Measurements from ENCODE around the gene RBSN. TPM values are rescaled to one million over a fixed set of nuclear protein-coding genes. Genes with fewer than 3 reads are reported as not detected.

RBSN gene
- total and polyA plus RNA-seq, 2 donors (not counting 1 experiment from before 2014, with no cell fraction given), result 7.1 to 32.6 TPM

- Mint-ChIP-seq H3K27ac (peak overlapping the region; percentile 47), H3K4me1 (peaks cover 4% of the 10 kb centered on the region), H3K9me3 (ENCODE audit: insufficient read depth) (no peaks in the 10 kb centered on the region), H3K4me3 (no peak overlapping the region), H3K27me3 (no peaks in the 10 kb centered on the region)
- Histone ChIP-seq H3K79me2 (ENCODE audit: control insufficient read depth, insufficient read depth, low read length) (no peaks in the 10 kb centered on the region), H4K20me1 (ENCODE audit: control insufficient read depth, insufficient read depth, low read length, poor library complexity, severe bottlenecking) (peaks cover 5% of the 10 kb centered on the region), H3K27me3 (replicated peaks in 1 of 4; ENCODE audit: control extremely low read depth in 1 of 4, control insufficient read depth in 3 of 4, insufficient read depth in 4 of 4, low read length in 3 of 4) (no peaks in the 10 kb centered on the region), H2AFZ (ENCODE audit: insufficient read depth, low read depth, low read length, poor library complexity, severe bottlenecking) (no peak overlapping the region), H3K27ac (ENCODE audit: low read length in 2 of 2) (peak overlapping the region in 1 of 2 donors; percentile 38), H3K9ac (ENCODE audit: low read length) (no peak overlapping the region), H3K9me3 (ENCODE audit: control extremely low read depth in 1 of 3, control insufficient read depth in 2 of 3, insufficient read depth in 1 of 3, low read length in 2 of 3) (no peaks in the 10 kb centered on the region), H3K4me3 (ENCODE audit: control extremely low read depth in 1 of 5, extremely low read depth in 1 of 5, insufficient read depth in 1 of 5, low read depth in 2 of 5, low read length in 4 of 5) (no peak overlapping the region), H3K4me2 (replicated peaks; ENCODE audit: low read depth, low read length, poor library complexity, severe bottlenecking) (no peak overlapping the region), H3K4me1 (ENCODE audit: control insufficient read depth in 2 of 2, insufficient read depth in 2 of 2, low read length in 2 of 2) (peaks cover 0 to 5% of the 10 kb centered on the region in 2 donors), H3K36me3 (replicated peaks in 1 of 2; ENCODE audit: control extremely low read depth in 1 of 2, control insufficient read depth in 1 of 2, extremely low read depth in 1 of 2, insufficient read depth in 2 of 2, low read length in 1 of 2) (peaks cover under 1 to 92% of the 10 kb centered on the region in 2 experiments)
- ChIA-PET POLR2A (no interaction called here), CTCF (interaction anchor here (1.3 kb wide), 1 partner anchor 65 kb away, joined by 3 read pairs; no protein-coding TSS in a partner anchor)
- no peak for DNase-seq
- no peak for ATAC-seq (ENCODE audit: low read depth)
- intact Hi-C loops (cut with micrococcal nuclease), result no loop called here
- 73% methylated on average over 4 of the region's 7 CpGs for WGBS (ENCODE audit: insufficient coverage)
- no peak for TF ChIP-seq EZH2 (IDR thresholded peaks at IDR 0.05; ENCODE audit: borderline replicate concordance, insufficient read depth, low read depth, low read length, poor library complexity, severe bottlenecking)
- TF ChIP-seq, protein P1, sequence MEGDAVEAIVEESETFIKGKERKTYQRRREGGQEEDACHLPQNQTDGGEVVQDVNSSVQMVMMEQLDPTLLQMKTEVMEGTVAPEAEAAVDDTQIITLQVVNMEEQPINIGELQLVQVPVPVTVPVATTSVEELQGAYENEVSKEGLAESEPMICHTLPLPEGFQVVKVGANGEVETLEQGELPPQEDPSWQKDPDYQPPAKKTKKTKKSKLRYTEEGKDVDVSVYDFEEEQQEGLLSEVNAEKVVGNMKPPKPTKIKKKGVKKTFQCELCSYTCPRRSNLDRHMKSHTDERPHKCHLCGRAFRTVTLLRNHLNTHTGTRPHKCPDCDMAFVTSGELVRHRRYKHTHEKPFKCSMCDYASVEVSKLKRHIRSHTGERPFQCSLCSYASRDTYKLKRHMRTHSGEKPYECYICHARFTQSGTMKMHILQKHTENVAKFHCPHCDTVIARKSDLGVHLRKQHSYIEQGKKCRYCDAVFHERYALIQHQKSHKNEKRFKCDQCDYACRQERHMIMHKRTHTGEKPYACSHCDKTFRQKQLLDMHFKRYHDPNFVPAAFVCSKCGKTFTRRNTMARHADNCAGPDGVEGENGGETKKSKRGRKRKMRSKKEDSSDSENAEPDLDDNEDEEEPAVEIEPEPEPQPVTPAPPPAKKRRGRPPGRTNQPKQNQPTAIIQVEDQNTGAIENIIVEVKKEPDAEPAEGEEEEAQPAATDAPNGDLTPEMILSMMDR (IDR thresholded peaks at IDR 0.05), result no peak
These were observed 54.6 kb downstream of the RBSN start for GRCh38 chr3:15044326-15044725.

DNA sequence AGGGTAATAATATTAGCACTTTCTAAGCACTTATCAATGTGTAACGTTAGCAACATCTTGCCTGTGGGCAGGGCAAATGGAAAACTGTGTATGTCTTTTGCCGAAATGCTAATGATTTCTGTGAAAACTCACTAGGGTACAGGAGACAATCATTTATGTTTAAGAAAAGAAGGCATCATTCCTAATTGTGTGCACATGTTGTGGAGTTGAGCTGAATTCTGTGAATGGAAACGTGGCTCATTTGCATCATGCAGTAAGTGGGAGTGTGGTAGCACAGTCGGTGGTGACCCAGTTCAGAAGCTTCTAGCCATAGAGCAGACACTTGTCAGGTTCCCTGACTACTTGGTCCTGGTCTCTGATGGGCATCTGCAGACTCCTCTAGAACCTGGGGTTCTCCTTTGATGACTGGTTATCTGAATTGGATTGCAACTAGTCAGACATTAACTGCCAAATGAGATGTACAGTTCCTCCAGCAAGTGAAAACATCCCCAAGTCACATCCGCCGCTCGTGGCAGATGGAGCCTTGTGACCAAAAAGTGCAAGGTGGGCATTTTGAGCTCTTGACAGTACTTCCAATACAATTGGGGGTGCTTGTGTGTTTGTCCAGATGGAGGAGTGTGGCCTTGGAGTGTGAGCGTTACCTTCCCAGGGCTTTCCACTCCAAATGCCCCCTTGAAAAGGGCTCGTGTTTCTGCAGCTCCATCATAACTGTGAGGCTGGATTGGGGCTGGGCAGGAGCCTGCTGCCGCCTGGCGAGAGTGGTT lies 55.4 kb downstream of the RBSN start:
- Histone ChIP-seq H3K79me2 (ENCODE audit: control insufficient read depth, insufficient read depth, low read length) (no peaks in the 10 kb centered on the region), H3K4me1 (ENCODE audit: control insufficient read depth in 2 of 2, insufficient read depth in 2 of 2, low read length in 2 of 2) (peaks cover 0 to 3% of the 10 kb centered on the region in 2 donors), H2AFZ (ENCODE audit: insufficient read depth, low read depth, low read length, poor library complexity, severe bottlenecking) (no peak overlapping the region), H3K9ac (ENCODE audit: low read length) (no peak overlapping the region), H3K27ac (ENCODE audit: low read length in 2 of 2) (peak overlapping the region in 1 of 2 donors; percentile 38), H3K9me3 (ENCODE audit: control extremely low read depth in 1 of 3, control insufficient read depth in 2 of 3, insufficient read depth in 1 of 3, low read length in 2 of 3) (no peaks in the 10 kb centered on the region), H3K27me3 (replicated peaks in 1 of 4; ENCODE audit: control extremely low read depth in 1 of 4, control insufficient read depth in 3 of 4, insufficient read depth in 4 of 4, low read length in 3 of 4) (no peaks in the 10 kb centered on the region), H3K36me3 (replicated peaks in 1 of 2; ENCODE audit: control extremely low read depth in 1 of 2, control insufficient read depth in 1 of 2, extremely low read depth in 1 of 2, insufficient read depth in 2 of 2, low read length in 1 of 2) (peaks cover 0 to 92% of the 10 kb centered on the region in 2 experiments), H4K20me1 (ENCODE audit: control insufficient read depth, insufficient read depth, low read length, poor library complexity, severe bottlenecking) (peaks cover 5% of the 10 kb centered on the region), H3K4me2 (replicated peaks; ENCODE audit: low read depth, low read length, poor library complexity, severe bottlenecking) (no peak overlapping the region), H3K4me3 (ENCODE audit: control extremely low read depth in 1 of 5, extremely low read depth in 1 of 5, insufficient read depth in 1 of 5, low read depth in 2 of 5, low read length in 4 of 5) (no peak overlapping the region)
- DNase-seq, result no peak
- no peak for ATAC-seq (ENCODE audit: low read depth)
- H3K4me3 Mint-ChIP-seq, result no peak overlapping the region
- peak overlapping the region; percentile 32 for H3K27ac Mint-ChIP-seq
- TF ChIP-seq EZH2 (IDR thresholded peaks at IDR 0.05; ENCODE audit: borderline replicate concordance, insufficient read depth, low read depth, low read length, poor library complexity, severe bottlenecking), result no peak
- TF ChIP-seq, protein P1 (IDR thresholded peaks at IDR 0.05), result no peak
- CTCF ChIA-PET, result interaction anchor here (0.6 to 1.3 kb wide), 3 partner anchors 66 to 519 kb away, joined by 3 read pairs; no protein-coding TSS in a partner anchor
- POLR2A ChIA-PET, result no interaction called here
- no peaks in the 10 kb centered on the region for H3K9me3 Mint-ChIP-seq (ENCODE audit: insufficient read depth)
- intact Hi-C loops (cut with micrococcal nuclease), result no loop called here
- H3K27me3 Mint-ChIP-seq, result no peaks in the 10 kb centered on the region
- 84% methylated on average over 6 of the region's 11 CpGs for WGBS (ENCODE audit: insufficient coverage)
- peaks cover 2% of the 10 kb centered on the region for H3K4me1 Mint-ChIP-seq

All from B cell (primary cell).